ENCODE results near the gene SIRPD.

DNA sequence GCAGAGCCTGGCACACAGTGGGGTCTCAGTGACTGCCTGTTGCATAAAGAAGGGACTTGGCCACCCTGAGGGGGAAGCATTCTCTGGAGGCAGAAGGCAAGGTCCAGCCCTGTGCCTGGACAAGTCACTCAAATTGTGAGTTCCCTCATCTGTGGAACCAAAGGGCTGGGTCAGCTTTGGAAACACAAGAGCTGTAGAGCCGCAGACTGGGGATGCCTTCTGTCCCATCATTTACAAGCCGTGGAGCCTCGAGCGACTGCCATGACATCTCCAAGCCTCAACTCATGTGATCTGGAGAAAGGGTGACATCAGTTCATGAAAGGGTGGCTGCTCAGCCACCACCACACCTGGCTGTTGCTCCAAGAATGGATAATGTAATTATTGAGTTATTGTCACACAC is 20.4 kb upstream of the SIRPD start:
- no peak for TF ChIP-seq POLR2A (IDR thresholded peaks at IDR 0.05; ENCODE audit: extremely low read depth, insufficient read length)
- TF ChIP-seq, protein P1, sequence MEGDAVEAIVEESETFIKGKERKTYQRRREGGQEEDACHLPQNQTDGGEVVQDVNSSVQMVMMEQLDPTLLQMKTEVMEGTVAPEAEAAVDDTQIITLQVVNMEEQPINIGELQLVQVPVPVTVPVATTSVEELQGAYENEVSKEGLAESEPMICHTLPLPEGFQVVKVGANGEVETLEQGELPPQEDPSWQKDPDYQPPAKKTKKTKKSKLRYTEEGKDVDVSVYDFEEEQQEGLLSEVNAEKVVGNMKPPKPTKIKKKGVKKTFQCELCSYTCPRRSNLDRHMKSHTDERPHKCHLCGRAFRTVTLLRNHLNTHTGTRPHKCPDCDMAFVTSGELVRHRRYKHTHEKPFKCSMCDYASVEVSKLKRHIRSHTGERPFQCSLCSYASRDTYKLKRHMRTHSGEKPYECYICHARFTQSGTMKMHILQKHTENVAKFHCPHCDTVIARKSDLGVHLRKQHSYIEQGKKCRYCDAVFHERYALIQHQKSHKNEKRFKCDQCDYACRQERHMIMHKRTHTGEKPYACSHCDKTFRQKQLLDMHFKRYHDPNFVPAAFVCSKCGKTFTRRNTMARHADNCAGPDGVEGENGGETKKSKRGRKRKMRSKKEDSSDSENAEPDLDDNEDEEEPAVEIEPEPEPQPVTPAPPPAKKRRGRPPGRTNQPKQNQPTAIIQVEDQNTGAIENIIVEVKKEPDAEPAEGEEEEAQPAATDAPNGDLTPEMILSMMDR (IDR thresholded peaks at IDR 0.05; ENCODE audit: low read depth, low read length): no peak

Measured in NB4 (cell line).